ENCODE data around the gene ELK4. TPM values are rescaled to one million over a fixed set of nuclear protein-coding genes. Genes with fewer than 3 reads are reported as not detected.

Gene ELK4
- total and polyA plus RNA-seq, 2 of the 13 experiments (the other 11 are each of a cell fraction or from before 2014, with no cell fraction given): 8.3 to 13.1 TPM

GRCh38 chr1:205631010-205631767 lies 622 bp downstream of the ELK4 start (continued):
- peak; percentile 44; the same call in 1 of the 2 replicates for TF ChIP-seq AHDC1 (CRISPR knock-in tag; IDR thresholded peaks at IDR 0.05; ENCODE audit: borderline replicate concordance)
- TF ChIP-seq ZNF557 (CRISPR knock-in tag; IDR thresholded peaks at IDR 0.05): no peak; the same call in 1 of the 2 replicates
- no peak for TF ChIP-seq FOXP1 (IDR thresholded peaks at IDR 0.05)
- TF ChIP-seq FOXP1 (CRISPR knock-in tag; IDR thresholded peaks at IDR 0.05): no peak
- no peak; the same call in 1 of the 2 replicates for TF ChIP-seq ZNF639 (CRISPR knock-in tag; conservative IDR thresholded peaks at IDR 0.05)
- TF ChIP-seq BRD4 (CRISPR knock-in tag; IDR thresholded peaks at IDR 0.05): no peak
- peak; percentile 19; the same call in 1 of the 2 replicates for TF ChIP-seq ZBTB7A (CRISPR knock-in tag; IDR thresholded peaks at IDR 0.05)
- TF ChIP-seq ZNF136 (CRISPR knock-in tag; IDR thresholded peaks at IDR 0.05; ENCODE audit: low read depth): no peak
- 0 out of 2 replicates have a peak, but pooled peaks have one; percentile 35 for TF ChIP-seq PRMT3 (CRISPR knock-in tag; IDR thresholded peaks at IDR 0.05; ENCODE audit: borderline replicate concordance, low read depth)
- TF ChIP-seq TBL1XR1 (IDR thresholded peaks at IDR 0.05; ENCODE audit: borderline replicate concordance, low read length, partially characterized antibody): no peak
- TF ChIP-seq ZNF552 (CRISPR knock-in tag; IDR thresholded peaks at IDR 0.05; ENCODE audit: borderline replicate concordance): no peak
- no peak for TF ChIP-seq ZNF296 (CRISPR knock-in tag; conservative IDR thresholded peaks at IDR 0.05)
- TF ChIP-seq ZSCAN9 (CRISPR knock-in tag; IDR thresholded peaks at IDR 0.05; ENCODE audit: borderline replicate concordance): no peak
- TF ChIP-seq TFAP4 (IDR thresholded peaks at IDR 0.05; ENCODE audit: borderline replicate concordance, low read depth): peak; percentile 68; the same call in 1 of the 2 replicates
- no peak for TF ChIP-seq ONECUT2 (CRISPR knock-in tag; IDR thresholded peaks at IDR 0.05)
- no peak for TF ChIP-seq MEIS1 (CRISPR knock-in tag; IDR thresholded peaks at IDR 0.05; ENCODE audit: borderline replicate concordance)
- TF ChIP-seq CBFB (CRISPR knock-in tag; IDR thresholded peaks at IDR 0.05): 0 out of 2 replicates have a peak, but pooled peaks have one; percentile 35
- TF ChIP-seq MAX (IDR thresholded peaks at IDR 0.05): peak; percentile 88
- no peak for TF ChIP-seq GTF3A (CRISPR knock-in tag; conservative IDR thresholded peaks at IDR 0.05)
- no peak for TF ChIP-seq SETDB1 (CRISPR knock-in tag; IDR thresholded peaks at IDR 0.05; ENCODE audit: borderline replicate concordance)
- no peak for TF ChIP-seq MTF2 (CRISPR knock-in tag; IDR thresholded peaks at IDR 0.05; ENCODE audit: borderline replicate concordance)
- no peak for TF ChIP-seq CREB1 (IDR thresholded peaks at IDR 0.05)
- TF ChIP-seq CREB1 (CRISPR knock-in tag; IDR thresholded peaks at IDR 0.05): peak; percentile 71
- TF ChIP-seq PHF21A (CRISPR knock-in tag; IDR thresholded peaks at IDR 0.05): peak; percentile 74
